ENCODE measurements around the gene HTR1B. TPM values are rescaled to one million over a fixed set of nuclear protein-coding genes. Genes with fewer than 3 reads are reported as not detected.
A peak's percentile ranks its signal among the peaks of the same experiment; 100 is the strongest.

The HTR1B gene
- total RNA-seq, 2 donors from 2014 or later = not detected

- H3K4me1 ChIP-seq = peaks cover 0 to 22% of the 10 kb centered on the region in 2 donors
- TF ChIP-seq CTCF (IDR thresholded peaks at IDR 0.05) = no peak
These were observed 5.6 kb upstream of the HTR1B start for GRCh38 chr6:77468939-77469338.

GRCh38 chr6:77466451-77467437 lies 3.5 kb upstream of the HTR1B start:
- Histone ChIP-seq H3K36me3 (no peaks in the 10 kb centered on the region), H3K4me1 (peaks cover 0 to 39% of the 10 kb centered on the region in 2 donors), H3K9me3 (no peaks in the 10 kb centered on the region), H3K4me3 (peak overlapping the region; percentile 32 to 53), H3K27me3 (peaks cover 4 to 28% of the 10 kb centered on the region in 2 donors), H3K27ac (no peak overlapping the region)
- TF ChIP-seq CTCF (IDR thresholded peaks at IDR 0.05) = peak in 1 of 2 donors; percentile 2
- no peak for DNase-seq (ENCODE audit: low spot score)

More at GRCh38 chr6:77468939-77469338, 5.6 kb upstream of the HTR1B start:
- no peaks in the 10 kb centered on the region for H3K9me3 ChIP-seq
- H3K4me3 ChIP-seq = no peak overlapping the region
- no peaks in the 10 kb centered on the region for H3K36me3 ChIP-seq
- no peak overlapping the region for H3K27ac ChIP-seq
- DNase-seq (ENCODE audit: low spot score) = no peak
- peaks cover 0 to 16% of the 10 kb centered on the region in 2 donors for H3K27me3 ChIP-seq

- Histone ChIP-seq H3K27ac (no peak overlapping the region), H3K36me3 (no peaks in the 10 kb centered on the region), H3K4me1 (peaks cover 0 to 39% of the 10 kb centered on the region in 2 donors), H3K4me3 (peak overlapping the region; percentile 32 to 53), H3K9me3 (no peaks in the 10 kb centered on the region), H3K27me3 (peaks cover 4 to 28% of the 10 kb centered on the region in 2 donors)
- DNase-seq (ENCODE audit: low spot score) = no peak
- TF ChIP-seq CTCF (IDR thresholded peaks at IDR 0.05) = peak; percentile 13 to 65
These were observed 2.8 kb upstream of the HTR1B start for GRCh38 chr6:77466055-77466450.

GRCh38 chr6:77464495-77464867 lies 1.2 kb upstream of the HTR1B start:
- peak overlapping the region; percentile 34 to 49 for H3K4me3 ChIP-seq
- no peak overlapping the region for H3K27ac ChIP-seq

GRCh38 chr6:77463861-77464494 lies 687 bp upstream of the HTR1B start:
- H3K27ac ChIP-seq = no peak overlapping the region
- H3K4me3 ChIP-seq = peak overlapping the region; percentile 34 to 49
- no peak for DNase-seq (ENCODE audit: low spot score)
- H3K9me3 ChIP-seq = no peaks in the 10 kb centered on the region
- H3K36me3 ChIP-seq = no peaks in the 10 kb centered on the region
- H3K4me1 ChIP-seq = peaks cover 0 to 39% of the 10 kb centered on the region in 2 donors
- no peak for TF ChIP-seq CTCF (IDR thresholded peaks at IDR 0.05)
- H3K27me3 ChIP-seq = peaks cover 4 to 28% of the 10 kb centered on the region in 2 donors

More at GRCh38 chr6:77464495-77464867, 1.2 kb upstream of the HTR1B start:
- Histone ChIP-seq H3K36me3 (no peaks in the 10 kb centered on the region), H3K9me3 (no peaks in the 10 kb centered on the region), H3K27me3 (peaks cover 4 to 28% of the 10 kb centered on the region in 2 donors), H3K4me1 (peaks cover 0 to 39% of the 10 kb centered on the region in 2 donors)
- no peak for DNase-seq (ENCODE audit: low spot score)
- no peak for TF ChIP-seq CTCF (IDR thresholded peaks at IDR 0.05)
